DMS153 treated with DMSO at 0.1 percent for 48 hours (cell line): Measurements from ENCODE around the gene CENPM.

ENCODE experiments used
- DNase-seq: peaks from one replicate; lab custom pipeline; 2025; ENCODE audit not compliant: unreplicated experiment; lab: John Stamatoyannopoulos, UW

CENPM gene

DNA sequence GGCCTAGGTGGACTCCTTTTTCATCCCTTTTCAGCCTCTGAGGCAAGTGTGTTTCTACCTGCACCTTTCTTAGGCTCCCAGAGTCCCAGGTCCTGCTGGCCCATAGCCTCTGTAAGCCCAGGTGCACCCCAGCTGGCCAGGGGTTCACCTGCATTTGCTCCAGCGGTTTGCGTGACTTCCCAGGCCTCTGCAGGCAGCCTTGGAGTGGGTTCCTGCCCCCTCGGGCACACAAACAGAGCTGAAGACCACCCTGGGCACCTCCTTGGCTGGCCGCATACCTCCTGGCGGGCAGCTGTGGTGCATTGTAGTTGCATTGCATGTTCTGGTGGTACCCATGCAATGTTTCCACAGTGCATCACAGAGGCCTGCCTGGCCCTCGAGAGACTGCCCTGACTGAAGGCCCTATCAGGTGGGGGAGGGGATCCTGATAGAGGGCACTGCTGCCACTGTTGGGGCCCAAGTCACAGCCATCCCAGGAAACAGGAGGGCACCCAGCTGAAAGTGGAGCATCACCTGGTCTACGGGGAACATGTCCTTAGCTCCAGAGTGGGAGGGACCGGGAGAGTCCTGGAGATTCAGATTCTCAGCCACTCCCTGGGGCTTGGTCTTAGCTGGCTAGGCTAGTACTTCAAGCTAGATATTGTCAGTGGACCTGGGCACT, 46.2 kb downstream of the CENPM start:
- no peak for DNase-seq

DNA sequence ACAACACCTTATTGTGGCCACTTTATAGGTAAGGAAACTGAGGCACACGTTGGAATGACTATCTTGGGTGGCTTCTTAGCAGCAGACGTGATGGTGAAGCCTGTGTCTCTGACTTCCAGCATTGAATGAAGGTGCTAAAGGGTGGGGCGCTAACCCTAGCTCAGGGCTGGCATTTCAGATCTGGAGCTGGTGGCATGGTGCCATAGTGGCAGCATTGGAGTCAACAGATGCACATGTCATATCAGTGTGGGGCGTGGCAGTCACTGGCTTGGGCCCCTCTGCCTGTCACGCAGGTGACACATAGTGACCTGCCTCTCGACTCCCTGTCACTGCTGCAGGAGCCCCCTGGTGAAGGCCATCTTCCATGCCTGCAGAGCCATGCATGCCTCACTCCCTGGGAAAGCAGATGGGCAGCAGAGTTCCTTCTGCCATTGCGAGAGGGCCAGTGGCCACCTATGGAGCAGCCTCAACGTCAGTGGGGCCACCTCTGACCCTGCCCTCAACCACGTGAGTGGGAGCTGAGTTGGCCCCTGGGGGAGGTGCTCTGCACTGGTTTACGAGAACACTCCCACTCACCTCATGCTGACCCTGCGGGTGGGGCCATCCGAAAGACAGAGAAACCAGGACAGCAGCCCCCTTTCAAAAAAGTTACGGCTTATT, 46.8 kb downstream of the CENPM start:
- DNase-seq: no peak

GRCh38 chr22:41899110-41899509, 47.8 kb downstream of the CENPM start:
- no peak for DNase-seq

DNA sequence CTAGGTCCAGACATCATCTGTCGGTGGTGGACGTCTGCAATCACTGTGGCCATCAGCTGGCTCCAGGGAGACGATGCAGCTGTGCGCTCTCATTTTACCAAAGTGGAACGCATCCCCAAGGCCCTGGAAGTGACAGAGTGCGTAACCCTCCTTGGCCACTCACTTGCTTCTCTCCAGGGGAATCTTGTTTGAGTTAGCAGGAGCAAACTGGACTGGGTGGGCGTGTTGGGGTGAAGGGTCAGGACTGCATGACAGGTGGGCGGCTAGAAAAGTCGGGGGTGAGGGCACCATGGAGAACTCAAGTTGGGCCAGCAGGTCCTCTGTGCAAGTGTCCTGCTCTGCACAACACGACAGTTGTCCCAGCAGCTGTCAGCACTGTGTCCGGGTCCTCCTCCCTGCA, 48.3 kb downstream of the CENPM start:
- no peak for DNase-seq

DNA sequence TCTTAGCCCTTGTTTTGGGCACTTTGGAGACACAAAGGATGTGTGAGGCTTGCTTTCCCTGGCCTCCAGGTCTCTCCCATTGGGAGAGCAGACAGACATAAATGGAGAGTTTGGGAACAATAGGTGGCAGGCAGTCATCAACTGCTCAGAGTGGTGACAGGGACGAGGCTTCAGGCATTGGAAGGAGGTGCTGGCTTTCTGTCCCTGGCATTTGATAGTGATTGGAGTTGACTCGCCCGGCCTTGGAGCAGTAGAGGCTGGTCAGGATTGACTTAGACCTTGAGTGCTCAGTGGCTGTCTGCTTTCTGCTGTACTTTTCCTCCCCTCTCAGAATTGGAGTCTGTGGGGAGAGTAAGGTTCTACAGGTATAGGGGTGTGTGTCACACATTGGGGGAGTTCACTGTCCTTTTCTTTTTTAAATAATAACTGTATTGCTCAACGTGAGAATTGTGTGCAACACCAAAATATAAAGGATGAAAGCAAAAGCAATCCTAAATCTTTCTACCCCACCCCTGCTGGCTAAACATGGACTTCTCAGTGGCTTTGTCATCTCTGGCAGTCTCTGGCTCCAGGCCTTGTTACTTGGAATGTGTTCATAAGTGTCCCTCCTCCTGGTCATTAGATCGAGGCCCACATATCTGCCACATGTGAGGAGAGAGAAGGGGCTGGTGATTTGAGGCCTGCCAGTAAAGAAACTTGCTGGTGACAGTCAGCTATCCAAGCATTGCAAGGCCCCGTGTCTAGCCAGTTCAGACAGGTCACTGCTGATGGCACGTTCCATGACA, 53.2 kb downstream of the CENPM start:
- DNase-seq: no peak

DNA sequence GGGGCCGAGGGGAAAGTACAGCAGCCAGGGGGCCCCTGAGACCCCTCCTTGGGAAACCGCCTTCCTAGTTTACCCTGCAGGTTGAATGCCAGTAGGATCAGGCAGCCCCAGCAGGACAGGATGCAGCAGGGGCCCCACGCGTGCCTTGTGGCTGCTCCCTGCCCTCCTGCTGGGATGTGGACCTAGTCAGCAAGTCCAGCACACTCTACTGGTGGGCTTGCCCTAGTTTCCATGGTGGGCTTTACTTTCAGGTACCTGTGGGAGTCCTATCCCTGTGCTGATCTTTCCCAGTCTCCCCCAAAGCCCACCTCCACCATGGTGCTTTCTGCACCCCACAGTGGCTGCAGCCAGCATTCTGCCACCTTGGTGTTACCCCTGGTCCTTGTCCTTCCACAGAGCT, 54.2 kb downstream of the CENPM start:
- DNase-seq: no peak

DNA sequence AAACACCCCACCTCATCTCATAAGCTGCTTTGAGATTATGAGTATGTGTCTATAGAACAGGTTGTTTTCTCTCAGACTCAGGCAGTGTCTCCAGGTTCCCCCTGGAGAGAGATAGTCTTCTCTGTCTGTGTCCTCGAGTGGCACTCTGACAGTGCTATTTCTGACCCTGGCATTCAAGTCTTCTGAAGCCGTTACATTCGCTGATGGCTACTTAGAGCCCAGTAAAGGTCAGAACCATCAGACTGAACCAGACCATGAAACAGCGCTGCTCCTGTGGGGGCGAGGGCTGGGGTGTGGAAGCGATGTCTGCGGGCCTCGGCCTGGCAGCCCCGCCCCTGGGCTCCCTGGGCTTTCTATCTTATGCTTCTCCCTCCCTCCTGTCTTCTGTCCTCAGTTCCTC, 55.5 kb downstream of the CENPM start:
- no peak for DNase-seq
